CD4-positive, alpha-beta T cell treated with Interleukin-10 for 1 hour (primary cell): ENCODE measurements around the gene CHPF.

Source experiments
- DNase-seq: peaks from one replicate; pipeline ENCODE4 v3.0.0-alpha.2; 2020

Gene CHPF

GRCh38 chr2:219511547-219512325 lies 31.9 kb downstream of the CHPF start:
- no peak for DNase-seq

GRCh38 chr2:219510512-219511135 lies 33.0 kb downstream of the CHPF start:
- DNase-seq: no peak

- peak; percentile 47 for DNase-seq
Measured at GRCh38 chr2:219509780-219510511, 33.7 kb downstream of the CHPF start.

GRCh38 chr2:219508971-219509779 lies 34.4 kb downstream of the CHPF start:
- DNase-seq: no peak

- DNase-seq: no peak
Measured at GRCh38 chr2:219508444-219508734, 35.2 kb downstream of the CHPF start.

GRCh38 chr2:219507581-219508443 lies 35.8 kb downstream of the CHPF start:
- no peak for DNase-seq

- DNase-seq: no peak
Measured at GRCh38 chr2:219506802-219507526, 36.6 kb downstream of the CHPF start.

GRCh38 chr2:219506153-219506801 lies 37.3 kb downstream of the CHPF start:
- DNase-seq: no peak

GRCh38 chr2:219505585-219505984 lies 38.0 kb downstream of the CHPF start:
- DNase-seq: no peak

- DNase-seq: no peak
Measured at GRCh38 chr2:219502618-219503017, 41.0 kb downstream of the CHPF start.

- no peak for DNase-seq
Measured at GRCh38 chr2:219501849-219502248, 41.8 kb downstream of the CHPF start.

- no peak for DNase-seq
Measured at GRCh38 chr2:219500135-219500534, 43.5 kb downstream of the CHPF start.

GRCh38 chr2:219499555-219499954 lies 44.1 kb downstream of the CHPF start:
- no peak for DNase-seq

- DNase-seq: no peak
Measured at GRCh38 chr2:219499058-219499307, 44.6 kb downstream of the CHPF start.

- peak; percentile 96 for DNase-seq
Measured at GRCh38 chr2:219498280-219499057, 45.1 kb downstream of the CHPF start, which contains the start of gene GMPPA. TSS of gene GMPPA (plus strand) at chr2:219498891. CDS start at chr2:219499976, 1,085 bp downstream.

GRCh38 chr2:219497495-219498279 lies 45.9 kb downstream of the CHPF start:
- DNase-seq: peak; percentile 38

GRCh38 chr2:219496825-219497494 lies 46.6 kb downstream of the CHPF start:
- no peak for DNase-seq

GRCh38 chr2:219496247-219496824 lies 47.3 kb downstream of the CHPF start:
- DNase-seq: no peak
